H1 (cell line): Measurements from ENCODE around the gene NR5A1. TPM values are rescaled to one million over a fixed set of nuclear protein-coding genes. Genes with fewer than 3 reads are reported as not detected.

ENCODE experiments used
- CTCF ChIA-PET: fragments of 300-600 bp; sonication (Branson Sonifier 250); formaldehyde crosslinking; loops from one replicate; lab custom pipeline; 2021; ENCODE audit not compliant: partially characterized antibody; lab: Charles Lee
- POLR2A ChIA-PET: fragments of 300-600 bp; sonication (Branson Sonifier 250); formaldehyde crosslinking; loops from one replicate; lab custom pipeline; 2021; ENCODE audit warnings: inconsistent platforms; ENCODE audit not compliant: partially characterized antibody; lab: Charles Lee
- DNase-seq, 2 experiments: peaks; one replicate each; pipeline versions ENCODE4 v3.0.0 to v3.0.0-alpha.2; 2010 to 2022; ENCODE audit warnings: low spot score in 2 of 2, low read depth in 1 of 2, mixed read lengths in 1 of 2
- FAIRE-seq: peaks from 2 replicates; lab custom pipeline; 2011; peaks lifted over from hg19 to GRCh38; lab: Jason Lieb, UNC
- H2AFZ ChIP-seq: 2 replicates; pipeline ENCODE4 v1.8.1; 2012; ENCODE audit warnings: low read length, inconsistent platforms
- H2AK5ac ChIP-seq: 2 replicates; pipeline ENCODE4 v1.6.1; 2013; ENCODE audit warnings: low read depth, low read length
- H2BK120ac ChIP-seq: replicated peaks from 2 replicates; pipeline ENCODE3; 2013; ENCODE audit warnings: low read depth, low read length, inconsistent platforms
- H2BK12ac ChIP-seq: 2 replicates; pipeline ENCODE4 v1.6.1; 2013; ENCODE audit warnings: low read depth, low read length
- H2BK15ac ChIP-seq: 2 replicates; pipeline ENCODE4 v1.6.1; 2013; ENCODE audit warnings: low read length
- H2BK20ac ChIP-seq: 2 replicates; pipeline ENCODE4 v1.6.1; 2013; ENCODE audit warnings: low read length
- H2BK5ac ChIP-seq: 2 replicates; pipeline ENCODE4 v1.6.1; 2013; ENCODE audit warnings: low read depth, low read length
- H3K14ac ChIP-seq: 2 replicates; pipeline ENCODE4 v1.6.1; 2013; ENCODE audit warnings: inconsistent platforms; ENCODE audit not compliant: insufficient read length
- H3K18ac ChIP-seq: 2 replicates; pipeline ENCODE4 v1.6.1; 2013; ENCODE audit warnings: low read length; ENCODE audit errors: extremely low read depth
- H3K23ac ChIP-seq: 2 replicates; pipeline ENCODE4 v1.6.1; 2013; ENCODE audit warnings: inconsistent platforms; ENCODE audit not compliant: insufficient read length
- H3K23me2 ChIP-seq: 2 replicates; pipeline ENCODE4 v1.6.1; 2013; ENCODE audit warnings: low read depth, low read length
- H3K27ac ChIP-seq: 2 replicates; pipeline ENCODE4 v1.6.1; 2011; ENCODE audit warnings: low read depth, low read length, inconsistent platforms
- H3K27me3 ChIP-seq, 4 experiments: replicated peaks in 1 of 4; 1 replicate in 1 of 4; 2 replicates in 3 of 4; pipeline versions ENCODE4 v1.6.1 to v1.8.1; 2011 to 2013; ENCODE audit warnings: low read length in 3 of 4, mild to moderate bottlenecking in 3 of 4, inconsistent platforms in 2 of 4, mixed read lengths in 2 of 4, moderate library complexity in 1 of 4; ENCODE audit not compliant: control insufficient read depth in 3 of 4, insufficient read depth in 3 of 4; ENCODE audit errors: extremely low read depth in 1 of 4
- H3K36me3 ChIP-seq, 4 experiments: 2 replicates each; pipeline versions ENCODE4 v1.6.1 to v1.8.1; 2011 to 2013; ENCODE audit warnings: mild to moderate bottlenecking in 4 of 4, low read length in 3 of 4, moderate library complexity in 2 of 4, control low read depth in 1 of 4, inconsistent platforms in 1 of 4; ENCODE audit not compliant: insufficient read depth in 4 of 4, control insufficient read depth in 2 of 4
- H3K4ac ChIP-seq: replicated peaks from 2 replicates; pipeline ENCODE3; 2013; ENCODE audit warnings: low read length, low read depth, mixed read lengths, inconsistent platforms; ENCODE audit not compliant: insufficient read length
- H3K4me1 ChIP-seq, 4 experiments: replicated peaks in 1 of 4; 1 replicate in 1 of 4; 2 replicates in 3 of 4; pipeline versions ENCODE4 v1.6.1 to v1.8.1; 2011 to 2013; ENCODE audit warnings: low read length in 3 of 4, inconsistent platforms in 2 of 4, mixed read lengths in 1 of 4; ENCODE audit not compliant: insufficient read depth in 4 of 4, control insufficient read depth in 3 of 4
- H3K4me2 ChIP-seq, 2 experiments: 2 replicates each; pipeline versions ENCODE4 v1.6.1 to v1.8.1; 2011 to 2013; ENCODE audit warnings: low read depth in 2 of 2, low read length in 2 of 2, control low read depth in 1 of 2, inconsistent platforms in 1 of 2, mild to moderate bottlenecking in 1 of 2; ENCODE audit not compliant: insufficient read depth in 1 of 2
- H3K4me3 ChIP-seq, 4 experiments: fragments of 200-600, 300-600 bp in 1 of 4; sonication (generic), shearing (Covaris generic), sonication (Bioruptor Twin) in 1 of 4; 2 replicates each; pipeline versions ENCODE4 v1.5.1 to v1.8.1; 2011 to 2016; ENCODE audit warnings: low read length in 4 of 4, low read depth in 3 of 4, control low read depth in 2 of 4, inconsistent platforms in 2 of 4, mild to moderate bottlenecking in 2 of 4, mixed read lengths in 1 of 4, moderate library complexity in 1 of 4; ENCODE audit not compliant: insufficient read depth in 2 of 4; ENCODE audit errors: extremely low read depth in 1 of 4
- H3K56ac ChIP-seq: replicated peaks from 2 replicates; pipeline ENCODE3; 2013; ENCODE audit warnings: low read depth, mild to moderate bottlenecking, mixed read lengths, low read length, inconsistent platforms; ENCODE audit not compliant: insufficient read length
- H3K79me1 ChIP-seq: 2 replicates; pipeline ENCODE4 v1.6.1; 2013; ENCODE audit warnings: low read depth, low read length, control low read depth
- H3K79me2 ChIP-seq, 2 experiments: 2 replicates each; pipeline versions ENCODE4 v1.6.1 to v1.8.1; 2012 to 2013; ENCODE audit warnings: low read length in 2 of 2, mild to moderate bottlenecking in 2 of 2, inconsistent platforms in 1 of 2; ENCODE audit not compliant: insufficient read depth in 2 of 2, control insufficient read depth in 1 of 2
- H3K9ac ChIP-seq, 4 experiments: replicated peaks in 1 of 4; 1 replicate in 1 of 4; 2 replicates in 3 of 4; pipeline versions ENCODE4 v1.6.1 to v1.8.1; 2011 to 2013; ENCODE audit warnings: low read depth in 3 of 4, low read length in 3 of 4, control low read depth in 2 of 4, mild to moderate bottlenecking in 2 of 4, moderate library complexity in 2 of 4, inconsistent platforms in 1 of 4; ENCODE audit errors: extremely low read depth in 1 of 4
- H3K9me3 ChIP-seq, 2 experiments: 2 replicates each; pipeline versions ENCODE4 v1.6.1 to v1.8.1; 2012 to 2013; ENCODE audit warnings: mild to moderate bottlenecking in 2 of 2, moderate library complexity in 2 of 2, control low read depth in 1 of 2, inconsistent platforms in 1 of 2, low read depth in 1 of 2, low read length in 1 of 2, mixed read lengths in 1 of 2; ENCODE audit not compliant: insufficient read depth in 2 of 2
- H4K20me1 ChIP-seq, 2 experiments: replicated peaks in 1 of 2; 2 replicates each; pipeline versions ENCODE3 to v1.8.1; 2011 to 2013; ENCODE audit warnings: inconsistent platforms in 2 of 2, low read length in 2 of 2, mild to moderate bottlenecking in 1 of 2; ENCODE audit not compliant: insufficient read depth in 2 of 2, control insufficient read depth in 1 of 2
- H4K5ac ChIP-seq: 2 replicates; pipeline ENCODE4 v1.6.1; 2013; ENCODE audit warnings: low read length, low read depth, mixed read lengths, inconsistent platforms; ENCODE audit not compliant: insufficient read length
- H4K8ac ChIP-seq: 2 replicates; pipeline ENCODE4 v1.8.0; 2013; ENCODE audit warnings: mild to moderate bottlenecking, moderate library complexity, low read length, inconsistent platforms; ENCODE audit not compliant: insufficient read depth; ENCODE audit errors: extremely low read depth
- H4K91ac ChIP-seq: replicated peaks from 2 replicates; pipeline ENCODE3; 2013; ENCODE audit warnings: low read length, mixed read lengths, inconsistent platforms; ENCODE audit not compliant: insufficient read length
- KDM1A ChIP-seq: fragments of 200-600, 300-600 bp; sonication (generic); IDR thresholded peaks from 2 replicates; pipeline ENCODE4 v1.7.1; 2016; ENCODE audit warnings: mild to moderate bottlenecking, low read length, borderline replicate concordance
- KDM4A ChIP-seq: IDR thresholded peaks from one replicate; pipeline ENCODE4 v1.7.1; 2012; ENCODE audit warnings: low read depth, mild to moderate bottlenecking, moderate library complexity, low read length, inconsistent platforms; ENCODE audit not compliant: severe bottlenecking
- RXRA ChIP-seq: IDR thresholded peaks from 2 replicates; pipeline ENCODE4 v1.6.1; 2011; ENCODE audit warnings: low read depth, mild to moderate bottlenecking, low read length, moderate library complexity; ENCODE audit not compliant: insufficient read depth
- WGBS, 2 experiments: shearing (Covaris generic) in 1 of 2; methylation state at CpG; one replicate each; pipeline versions ENCODE4 v1.1.6 to v1.1.7; 2013 to 2015; ENCODE audit warnings: low lambda C conversion rate in 2 of 2, mixed read lengths in 2 of 2, inconsistent platforms in 1 of 2, low coverage in 1 of 2, missing lambda C conversion rate in 1 of 2; ENCODE audit not compliant: insufficient replicate concordance in 2 of 2, insufficient coverage in 1 of 2, insufficient read length in 1 of 2; ENCODE audit errors: extremely low coverage in 1 of 2, missing lambda C conversion rate in 1 of 2; 5-methylcytosine and 5-hydroxymethylcytosine counted together
- polyA plus RNA-seq, 7 experiments: library from polyadenylated mRNA; depleted of rRNA in 3 of 7; stranded (reverse) in 5 of 7; unstranded in 2 of 7; fragments of >200 nt in 5 of 7; fragments of 200-250 nt in 2 of 7; gene quantifications; 1 replicate in 5 of 7; 2 replicates in 1 of 7; 4 replicates in 1 of 7; pipeline versions ENCODE4 v1.2.1 to v1.2.3, GENCODE V29; 2011 to 2013; ENCODE audit warnings: missing spikeins in 2 of 7, mixed read lengths in 2 of 7
- total RNA-seq: library from RNA; stranded (reverse); fragmentation: NEBNext Ultra II Directional; extraction: Animal tissue kit (Norgen Biotek cat#: 25700); gene quantifications from 2 replicates; pipeline ENCODE4 v1.2.1, GENCODE V29; 2021
- TF ChIP-seq, protein P1 (sequence below): IDR thresholded peaks from 2 replicates; pipeline ENCODE4 v1.6.1; 2012; ENCODE audit warnings: inconsistent platforms
- TF ChIP-seq, protein P2 (sequence below): IDR thresholded peaks from 2 replicates; pipeline ENCODE4 v1.6.1; 2012; ENCODE audit warnings: inconsistent platforms

Gene NR5A1
- total and polyA plus RNA-seq, 2 of the 8 experiments (the other 6 are each of a cell fraction or from before 2014, with no cell fraction given): 0.29 to 0.58 TPM

DNA sequence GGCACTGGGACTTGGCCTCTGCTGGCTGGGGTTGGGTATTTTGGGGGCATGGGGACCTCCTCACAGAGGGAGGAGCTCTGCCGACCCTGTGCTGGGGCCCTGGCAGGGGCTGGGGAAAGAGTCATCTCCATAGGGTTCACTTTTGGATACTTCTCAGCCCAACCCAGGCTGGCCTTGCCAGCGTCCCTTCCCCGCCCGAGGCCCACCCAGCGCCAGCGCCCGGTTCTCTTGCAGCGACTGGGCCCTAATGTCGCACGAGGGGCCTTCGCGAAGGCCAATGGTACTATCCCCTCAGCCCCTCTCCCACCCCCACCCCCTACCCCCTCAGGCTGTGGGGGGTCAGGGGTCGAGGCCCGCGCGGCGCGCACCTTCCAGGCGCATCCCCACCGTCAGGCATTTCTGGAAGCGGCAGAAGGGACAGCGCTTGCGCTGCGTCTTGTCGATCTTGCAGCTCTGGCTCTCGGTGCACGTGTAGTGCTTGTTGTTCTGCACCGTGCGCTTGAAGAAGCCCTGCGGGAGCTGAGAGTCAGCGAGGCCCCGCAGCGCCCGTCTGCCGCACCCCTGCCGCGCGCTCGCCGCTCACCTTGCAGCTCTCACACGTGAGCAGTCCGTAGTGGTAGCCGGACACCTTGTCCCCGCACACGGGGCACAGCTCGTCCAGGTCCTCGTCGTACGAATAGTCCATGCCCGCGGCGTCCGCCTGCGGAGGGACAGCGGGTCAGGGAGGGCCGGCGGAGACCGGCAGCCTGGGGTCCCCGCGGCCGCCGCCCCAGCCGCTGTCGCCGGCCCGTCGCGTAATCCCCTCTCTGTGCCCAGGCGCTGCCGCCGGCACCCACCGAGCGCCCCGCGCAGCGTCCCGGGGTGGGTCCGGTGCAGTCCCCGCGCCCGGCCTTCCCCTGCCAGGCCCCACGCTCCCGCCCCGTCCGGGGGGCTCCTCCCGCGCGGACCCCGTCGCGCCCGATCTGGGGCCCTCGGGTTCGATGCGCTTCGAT, 4.2 kb downstream of the NR5A1 start:
- Histone ChIP-seq H3K79me1 (no peaks in the 10 kb centered on the region), H3K56ac (no peak overlapping the region), H4K5ac (no peak overlapping the region), H2AK5ac (no peak overlapping the region), H3K4me2 (peak overlapping the region; percentile 55 to 77), H3K79me2 (no peaks in the 10 kb centered on the region), H3K27me3 (peaks cover 39 to 61% (median 55%) of the 10 kb centered on the region in 4 experiments), H3K23me2 (peaks cover 7% of the 10 kb centered on the region; the same call in 1 of the 2 replicates), H3K4me3 (peak overlapping the region in 3 of 4 experiments; percentile 17 to 61 (median 23); a peak in 3 of 8 replicates), H3K36me3 (peaks cover 0 to 8% (median 0%) of the 10 kb centered on the region in 4 experiments; a peak in 1 of 8 replicates), H4K20me1 (peaks cover 0 to 2% of the 10 kb centered on the region in 2 experiments), H3K27ac (no peak overlapping the region), H3K9ac (no peak overlapping the region), H4K8ac (peak overlapping the region; percentile 43; the same call in 1 of the 2 replicates), H3K4ac (no peak overlapping the region), H3K14ac (no peak overlapping the region), H2BK120ac (no peak overlapping the region), H2AFZ (no peak overlapping the region)
- 10% methylated on average over 49 of the region's 96 CpGs; no CpG with 5 or more reads in 1 of the 2 experiments for whole genome bisulfite sequencing, 2 experiments
- POLR2A ChIA-PET: interaction anchor here (0.7 kb wide), 1 partner anchor 37 kb away, joined by 3 read pairs; no protein-coding TSS in a partner anchor
- FAIRE-seq: no peak
- CTCF ChIA-PET: interaction anchor here (0.5 to 1.4 kb wide), 4 partner anchors 30 to 350 kb away, joined by 3 to 5 read pairs (median 4); partner anchors contain the start of gene WDR38
- TF ChIP-seq, protein P1, sequence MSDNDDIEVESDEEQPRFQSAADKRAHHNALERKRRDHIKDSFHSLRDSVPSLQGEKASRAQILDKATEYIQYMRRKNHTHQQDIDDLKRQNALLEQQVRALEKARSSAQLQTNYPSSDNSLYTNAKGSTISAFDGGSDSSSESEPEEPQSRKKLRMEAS: peak; percentile 97
- TF ChIP-seq RXRA (no peak), KDM4A (peak; percentile 49), KDM1A (no peak)
- TF ChIP-seq, protein P2, sequence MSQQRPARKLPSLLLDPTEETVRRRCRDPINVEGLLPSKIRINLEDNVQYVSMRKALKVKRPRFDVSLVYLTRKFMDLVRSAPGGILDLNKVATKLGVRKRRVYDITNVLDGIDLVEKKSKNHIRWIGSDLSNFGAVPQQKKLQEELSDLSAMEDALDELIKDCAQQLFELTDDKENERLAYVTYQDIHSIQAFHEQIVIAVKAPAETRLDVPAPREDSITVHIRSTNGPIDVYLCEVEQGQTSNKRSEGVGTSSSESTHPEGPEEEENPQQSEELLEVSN: peak; percentile 91
- TF ChIP-seq, all 59 proteins: peak for 3
- Histone ChIP-seq H2BK20ac (no peak overlapping the region), H3K23ac (no peak overlapping the region), H3K18ac (no peak overlapping the region), H4K91ac (no peak overlapping the region), H2BK15ac (no peak overlapping the region), H3K4me1 (peaks cover 0 to 17% (median 12%) of the 10 kb centered on the region in 4 experiments; a peak in 6 of 7 replicates), H2BK5ac (no peak overlapping the region), H2BK12ac (no peak overlapping the region), H3K9me3 (no peaks in the 10 kb centered on the region; a peak in 1 of 4 replicates)
- DNase-seq: peak in 1 of 2 experiments; percentile 73
